Type B pancreatic cell (in vitro differentiated cells): ENCODE measurements around the gene FOXA2. TPM values are rescaled to one million over a fixed set of nuclear protein-coding genes. Genes with fewer than 3 reads are reported as not detected.
A peak's percentile ranks its signal among the peaks of the same experiment; 100 is the strongest.

Source experiments
- DNase-seq: peaks from one replicate; pipeline ENCODE4 v3.0.0; 2021; ENCODE audit warnings: mixed read lengths; ENCODE audit not compliant: unreplicated experiment; ENCODE audit errors: extremely low spot score
- H3K27ac Mint-ChIP-seq: 2 replicates; pipeline ENCODE4 v1.8.0; 2021; ENCODE audit warnings: mild to moderate bottlenecking, mixed read lengths
- H3K27me3 Mint-ChIP-seq: 2 replicates; pipeline ENCODE4 v1.8.0; 2021; ENCODE audit warnings: mixed read lengths
- H3K36me3 Mint-ChIP-seq: 2 replicates; pipeline ENCODE4 v1.8.0; 2021; ENCODE audit warnings: mixed read lengths
- H3K4me1 Mint-ChIP-seq: one replicate; pipeline ENCODE4 v1.8.0; 2021; ENCODE audit warnings: mixed read lengths; ENCODE audit not compliant: unreplicated experiment
- H3K4me3 Mint-ChIP-seq: 2 replicates; pipeline ENCODE4 v1.8.0; 2021; ENCODE audit warnings: mild to moderate bottlenecking, mixed read lengths
- H3K9me3 Mint-ChIP-seq: 2 replicates; pipeline ENCODE4 v1.8.0; 2021; ENCODE audit warnings: mixed read lengths
- total RNA-seq: library from RNA; stranded (reverse); gene quantifications from 2 replicates; pipeline ENCODE4 v1.2.1, GENCODE V29; 2021; ENCODE audit warnings: low replicate concordance
- TF ChIP-seq, protein P1 (sequence below): fragments of 200-600 bp; sonication (generic); conservative IDR thresholded peaks from 2 replicates; pipeline ENCODE4 v1.5.0; 2021; ENCODE audit warnings: antibody characterized with exemption, mild to moderate bottlenecking

Gene FOXA2
- total RNA-seq, 1 donor from 2014 or later = 17.5 TPM

DNA sequence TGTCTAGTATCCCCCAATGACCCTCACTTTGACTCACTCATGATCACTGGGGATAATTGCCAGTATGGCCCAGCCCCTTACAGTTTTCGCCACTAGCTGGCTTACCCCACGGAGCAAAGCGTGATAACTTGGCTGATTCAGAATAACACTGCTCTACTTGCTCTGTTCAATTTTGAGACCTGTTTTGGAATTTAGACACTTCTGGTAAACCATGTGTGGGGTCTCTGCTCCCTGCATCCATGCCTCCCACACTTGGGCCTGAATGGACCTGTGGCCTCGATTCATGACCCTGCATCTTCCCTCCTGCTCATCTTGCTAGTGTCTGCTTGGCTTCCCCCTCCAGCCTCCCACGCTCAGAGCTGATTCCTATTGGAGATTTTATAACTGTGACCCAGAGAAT is 48.9 kb downstream of the FOXA2 start:
- Mint-ChIP-seq H3K27me3 (peaks cover 38% of the 10 kb centered on the region), H3K4me1 (no peaks in the 10 kb centered on the region), H3K27ac (no peak overlapping the region), H3K36me3 (no peaks in the 10 kb centered on the region), H3K9me3 (no peaks in the 10 kb centered on the region), H3K4me3 (no peak overlapping the region)
- no peak for DNase-seq
- TF ChIP-seq, protein P1, sequence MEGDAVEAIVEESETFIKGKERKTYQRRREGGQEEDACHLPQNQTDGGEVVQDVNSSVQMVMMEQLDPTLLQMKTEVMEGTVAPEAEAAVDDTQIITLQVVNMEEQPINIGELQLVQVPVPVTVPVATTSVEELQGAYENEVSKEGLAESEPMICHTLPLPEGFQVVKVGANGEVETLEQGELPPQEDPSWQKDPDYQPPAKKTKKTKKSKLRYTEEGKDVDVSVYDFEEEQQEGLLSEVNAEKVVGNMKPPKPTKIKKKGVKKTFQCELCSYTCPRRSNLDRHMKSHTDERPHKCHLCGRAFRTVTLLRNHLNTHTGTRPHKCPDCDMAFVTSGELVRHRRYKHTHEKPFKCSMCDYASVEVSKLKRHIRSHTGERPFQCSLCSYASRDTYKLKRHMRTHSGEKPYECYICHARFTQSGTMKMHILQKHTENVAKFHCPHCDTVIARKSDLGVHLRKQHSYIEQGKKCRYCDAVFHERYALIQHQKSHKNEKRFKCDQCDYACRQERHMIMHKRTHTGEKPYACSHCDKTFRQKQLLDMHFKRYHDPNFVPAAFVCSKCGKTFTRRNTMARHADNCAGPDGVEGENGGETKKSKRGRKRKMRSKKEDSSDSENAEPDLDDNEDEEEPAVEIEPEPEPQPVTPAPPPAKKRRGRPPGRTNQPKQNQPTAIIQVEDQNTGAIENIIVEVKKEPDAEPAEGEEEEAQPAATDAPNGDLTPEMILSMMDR = no peak

DNA sequence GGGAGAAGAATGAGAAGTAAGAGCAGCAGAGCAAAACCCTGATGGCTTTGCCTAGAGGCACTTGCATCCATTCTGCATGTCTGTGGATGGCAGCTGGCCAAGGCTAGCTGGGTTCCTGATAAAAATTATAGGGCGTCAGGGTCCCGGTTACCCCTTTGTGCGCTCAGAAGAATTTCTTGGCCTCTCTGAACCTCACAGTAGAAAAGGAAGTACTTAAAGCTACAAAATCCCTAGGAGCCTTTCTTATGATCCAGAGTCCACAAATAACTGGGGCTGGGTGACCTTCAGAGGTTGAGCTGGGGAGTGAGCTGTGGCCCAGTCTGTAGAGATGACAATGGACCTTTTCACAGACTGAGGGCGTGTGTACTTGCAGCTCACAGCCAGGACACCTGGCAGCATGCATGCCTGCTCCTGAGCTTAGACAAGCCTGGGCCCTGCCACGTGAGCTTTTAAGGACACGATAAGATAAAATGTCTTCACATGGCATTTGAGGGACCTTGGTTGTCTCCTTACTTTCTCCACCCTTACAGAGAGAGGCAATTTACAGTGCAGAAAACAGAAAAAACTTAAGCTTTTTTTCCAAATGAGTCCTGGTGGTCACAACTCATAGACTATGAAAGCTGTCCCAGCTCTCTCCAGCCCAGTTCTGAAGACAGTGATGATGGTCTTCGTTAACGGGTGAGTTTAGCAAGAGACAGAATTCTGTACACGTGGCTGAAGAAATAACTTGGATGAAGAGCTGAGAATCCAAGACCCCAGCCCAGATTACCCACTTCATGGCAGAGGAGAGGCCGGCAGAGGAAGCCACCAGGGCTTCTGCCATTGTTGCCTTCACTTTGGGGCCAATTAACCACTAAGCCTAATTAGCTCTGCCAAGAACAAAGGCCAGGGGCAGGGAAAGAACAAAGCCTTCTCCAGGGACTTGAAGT is 50.3 kb downstream of the FOXA2 start:
- no peaks in the 10 kb centered on the region for H3K9me3 Mint-ChIP-seq
- no peak overlapping the region for H3K27ac Mint-ChIP-seq
- H3K27me3 Mint-ChIP-seq = peaks cover 42% of the 10 kb centered on the region
- no peaks in the 10 kb centered on the region for H3K4me1 Mint-ChIP-seq
- H3K36me3 Mint-ChIP-seq = no peaks in the 10 kb centered on the region
- H3K4me3 Mint-ChIP-seq = no peak overlapping the region
- TF ChIP-seq, protein P1 = no peak
- DNase-seq = no peak

DNA sequence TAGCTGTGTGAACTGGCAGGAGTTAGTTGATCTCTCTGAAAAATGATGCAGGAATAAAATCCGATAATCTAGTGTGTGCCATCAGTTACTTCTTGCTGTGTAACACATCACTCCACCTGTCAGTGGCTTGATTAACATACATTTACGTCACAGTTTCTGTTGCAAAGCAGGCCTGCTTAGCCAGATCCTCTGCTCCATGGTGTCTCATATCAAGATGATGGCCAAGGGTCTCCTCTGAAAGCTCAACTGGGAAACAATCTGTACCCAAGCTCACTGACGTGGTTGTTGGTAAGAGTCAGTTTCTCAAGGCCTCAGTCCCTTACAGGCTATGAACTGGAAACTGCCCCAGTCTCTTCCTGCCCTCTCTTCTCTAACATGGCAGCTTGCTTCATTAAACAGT is 51.8 kb downstream of the FOXA2 start:
- no peak overlapping the region for H3K4me3 Mint-ChIP-seq
- DNase-seq = no peak
- H3K27ac Mint-ChIP-seq = no peak overlapping the region
- no peaks in the 10 kb centered on the region for H3K4me1 Mint-ChIP-seq
- TF ChIP-seq, protein P1 = no peak
- H3K9me3 Mint-ChIP-seq = no peaks in the 10 kb centered on the region
- H3K27me3 Mint-ChIP-seq = peaks cover 38% of the 10 kb centered on the region
- H3K36me3 Mint-ChIP-seq = no peaks in the 10 kb centered on the region

DNA sequence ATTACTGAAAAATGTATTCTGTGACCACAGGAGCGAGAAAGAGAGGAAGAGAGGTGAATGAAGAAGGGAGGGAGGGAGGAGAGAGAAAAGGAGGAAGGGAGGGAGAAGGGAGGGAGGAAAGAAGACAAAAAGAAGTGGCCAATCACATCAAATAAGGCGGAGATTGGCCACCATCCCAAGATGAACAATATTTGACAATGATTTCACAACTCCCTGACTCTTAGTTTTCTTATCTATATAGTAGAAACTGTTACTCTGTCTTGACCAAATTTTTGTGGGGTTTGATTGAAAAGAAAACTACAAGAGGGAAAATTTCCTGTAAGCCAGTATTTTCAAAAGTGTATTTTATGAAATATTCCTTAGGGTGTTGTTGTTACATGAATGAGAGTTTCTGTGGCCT is 52.6 kb downstream of the FOXA2 start:
- DNase-seq = no peak
- Mint-ChIP-seq H3K27ac (no peak overlapping the region), H3K4me3 (no peak overlapping the region), H3K4me1 (no peaks in the 10 kb centered on the region), H3K36me3 (no peaks in the 10 kb centered on the region), H3K27me3 (peaks cover 33% of the 10 kb centered on the region), H3K9me3 (no peaks in the 10 kb centered on the region)
- TF ChIP-seq, protein P1 = no peak

DNA sequence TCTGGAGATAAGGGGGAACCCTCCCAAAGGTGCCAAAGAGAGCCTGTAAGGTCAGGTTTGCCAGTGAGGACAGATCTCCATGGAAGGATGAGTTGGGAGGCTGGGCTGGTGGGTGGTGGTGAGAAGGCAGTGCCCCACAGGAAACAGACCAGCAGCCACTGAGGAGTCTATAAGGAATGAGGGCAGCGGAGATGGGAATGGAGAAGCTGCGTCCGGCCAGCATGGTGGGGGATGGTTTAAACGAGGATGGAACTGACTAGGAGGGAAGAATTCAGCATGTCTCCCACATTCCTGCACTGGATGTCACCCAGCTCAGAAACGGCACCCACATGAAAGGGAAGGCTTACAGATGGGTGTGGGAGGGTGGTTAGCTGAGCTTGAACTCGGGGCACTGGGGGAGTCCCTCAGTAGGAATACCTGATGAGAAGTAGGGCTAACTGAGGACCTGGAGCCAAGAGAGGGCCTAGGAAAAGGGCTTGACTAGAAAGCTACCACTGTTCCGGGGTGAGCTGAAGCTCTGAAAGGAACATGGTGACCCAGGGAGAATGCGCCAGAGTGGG is 53.2 kb downstream of the FOXA2 start:
- H3K4me1 Mint-ChIP-seq = no peaks in the 10 kb centered on the region
- DNase-seq = no peak
- H3K27me3 Mint-ChIP-seq = peaks cover 29% of the 10 kb centered on the region
- no peak overlapping the region for H3K4me3 Mint-ChIP-seq
- no peaks in the 10 kb centered on the region for H3K36me3 Mint-ChIP-seq
- TF ChIP-seq, protein P1 = no peak
- peak overlapping the region; percentile 46 for H3K27ac Mint-ChIP-seq
- H3K9me3 Mint-ChIP-seq = no peaks in the 10 kb centered on the region
